Fibroblast of the conjunctiva (primary cell): ENCODE data around the gene PDIA2.
"Not testable (repeated sequence)": the region's sequence is repeated elsewhere in the genome, so short reads cannot be mapped to it uniquely, and the experiment has no call there.

Experiments used
- DNase-seq: peaks from one replicate; pipeline ENCODE4 v3.0.0-alpha.2; 2010; ENCODE audit warnings: low read depth

The PDIA2 gene

GRCh38 chr16:331181-331814 is 48.3 kb downstream of the PDIA2 start:
- not testable (repeated sequence) for DNase-seq

DNA sequence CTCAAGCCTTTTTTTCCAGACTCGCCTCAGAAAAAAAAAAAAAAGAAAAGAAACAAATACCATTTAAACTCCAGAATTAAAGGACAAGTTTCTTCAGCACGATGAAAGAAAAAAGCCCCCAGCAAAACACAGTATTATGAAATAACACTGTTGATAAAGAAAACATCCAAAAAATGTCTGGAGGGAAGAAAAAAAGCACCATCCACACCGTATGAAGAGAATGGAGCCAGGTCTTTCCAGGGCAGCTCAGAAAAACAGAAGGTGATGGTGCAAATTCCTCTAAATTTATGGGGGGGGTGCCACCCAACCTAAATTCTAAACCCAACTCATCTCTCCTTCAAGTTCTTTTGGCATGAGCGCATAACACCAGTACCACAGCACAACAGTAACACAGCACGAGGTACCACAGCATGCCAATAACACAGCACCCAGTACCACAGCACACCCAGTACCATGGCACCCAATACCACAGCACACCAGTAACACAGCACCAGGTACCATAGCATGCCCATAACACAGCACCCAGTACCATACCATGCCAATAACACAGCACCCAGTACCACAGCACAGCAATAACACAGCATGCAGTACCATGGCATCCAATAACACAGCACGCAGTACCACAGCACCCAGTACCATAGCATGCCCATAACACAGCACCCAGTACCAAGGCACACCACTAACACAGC is 50.6 kb downstream of the PDIA2 start:
- DNase-seq: no peak

DNA sequence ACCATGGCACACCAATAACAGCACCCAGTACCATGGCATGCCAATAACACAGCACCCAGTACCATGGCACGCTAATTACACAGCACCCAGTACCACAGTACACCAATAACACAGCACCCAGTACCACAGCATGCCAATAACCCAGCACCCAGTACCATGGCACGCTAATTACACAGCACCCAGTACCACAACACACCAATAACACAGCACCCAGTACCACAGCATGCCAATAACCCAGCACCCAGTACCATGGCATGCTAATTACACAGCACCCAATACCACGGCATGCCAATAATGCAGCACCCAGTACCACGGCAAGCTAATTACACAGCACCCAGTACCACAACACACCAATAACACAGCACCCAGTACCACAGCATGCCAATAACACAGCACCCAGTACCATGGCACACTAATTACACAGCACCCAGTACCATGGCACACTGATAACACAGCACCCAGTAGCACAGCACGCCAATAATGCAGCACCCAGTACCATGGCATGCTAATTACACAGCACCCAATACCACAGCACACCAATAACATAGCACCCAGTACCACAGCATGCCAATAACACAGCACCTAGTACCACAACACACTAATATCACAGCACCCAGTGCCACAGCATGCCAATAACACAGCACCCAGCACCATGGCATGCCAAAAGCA is 51.3 kb downstream of the PDIA2 start:
- not testable (repeated sequence) for DNase-seq

GRCh38 chr16:334861-335632 is 52.1 kb downstream of the PDIA2 start:
- DNase-seq: not testable (repeated sequence)

- DNase-seq: no peak
Observed at GRCh38 chr16:336269-336668, 53.3 kb downstream of the PDIA2 start.
